Kidney (tissue), 14 donors: ENCODE data around the gene FRMD3. TPM values are rescaled to one million over a fixed set of nuclear protein-coding genes. Genes with fewer than 3 reads are reported as not detected.

Source experiments
- DNase-seq, 5 donors: peaks; one replicate each; pipeline ENCODE4 v3.0.0-alpha.2; 2013 to 2020
- FAIRE-seq: peaks from 2 replicates; lab custom pipeline; 2012; peaks lifted over from hg19 to GRCh38; lab: Jason Lieb, UNC
- H3K27ac ChIP-seq, 2 donors: one replicate each; pipeline ENCODE4 v1.7.0; 2013; ENCODE audit warnings: low read depth in 2 of 2, low read length in 2 of 2, inconsistent platforms in 1 of 2
- H3K27me3 ChIP-seq: one replicate; pipeline ENCODE4 v1.7.1; 2013; ENCODE audit warnings: low read length, inconsistent platforms; ENCODE audit not compliant: control insufficient read depth, insufficient read depth
- H3K36me3 ChIP-seq, 3 donors: one replicate each; pipeline versions ENCODE4 v1.7.0 to v1.7.1; 2013; ENCODE audit warnings: low read length in 3 of 3, control low read depth in 1 of 3, inconsistent platforms in 1 of 3; ENCODE audit not compliant: insufficient read depth in 3 of 3, control insufficient read depth in 2 of 3
- H3K4me1 ChIP-seq, 3 donors: one replicate each; pipeline versions ENCODE4 v1.7.0 to v1.7.1; 2013; ENCODE audit warnings: low read length in 3 of 3, inconsistent platforms in 1 of 3, low read depth in 1 of 3; ENCODE audit not compliant: control insufficient read depth in 2 of 3, insufficient read depth in 2 of 3
- H3K4me3 ChIP-seq, 3 donors: one replicate each; pipeline versions ENCODE4 v1.7.0 to v1.8.1; 2013; ENCODE audit warnings: low read length in 3 of 3, control low read depth in 1 of 3, inconsistent platforms in 1 of 3
- H3K9ac ChIP-seq, 3 donors: one replicate each; pipeline versions ENCODE4 v1.7.0 to v1.7.1; 2013; ENCODE audit warnings: low read length in 3 of 3, control low read depth in 1 of 3, inconsistent platforms in 1 of 3
- H3K9me3 ChIP-seq, 3 donors: one replicate each; pipeline versions ENCODE4 v1.7.0 to v1.7.1; 2013; ENCODE audit warnings: low read length in 3 of 3, control low read depth in 1 of 3, inconsistent platforms in 1 of 3; ENCODE audit not compliant: control insufficient read depth in 2 of 3, insufficient read depth in 1 of 3
- intact Hi-C: fragments of 100-400 bp; cut with DNase I; formaldehyde crosslinking; loops from one replicate; pipeline ENCODE4 v1.11.1; 2022
- polyA plus RNA-seq: library from polyadenylated mRNA; stranded (reverse); fragments of 350-450 nt; fragmentation: Illumina TruSeq; extraction: RNeasy Lipid Tissue Mini Kit (QIAGEN cat#74804); gene quantifications from one replicate; pipeline ENCODE4 v1.2.3, GENCODE V29; 2014; ENCODE audit warnings: low read depth, low replicate concordance; ENCODE audit not compliant: insufficient read depth
- total RNA-seq: library from RNA; stranded (reverse); fragmentation: NEBNext Ultra II Directional; extraction: Animal tissue kit (Norgen Biotek cat#: 25700); gene quantifications from one replicate; pipeline ENCODE4 v1.2.1, GENCODE V29; 2021
- TF ChIP-seq, protein P1 (sequence below): IDR thresholded peaks from 3 replicates; pipeline ENCODE4 v1.5.1; 2012; ENCODE audit warnings: mild to moderate bottlenecking, moderate library complexity, borderline replicate concordance; ENCODE audit not compliant: insufficient read depth; ENCODE audit errors: extremely low read depth
- donor health status: control.
- donor health status: control.
- donor health status: control.
- donor health status: control.
- donor health status: control.
- donor health status: DM: yes; HTN: yes; CAD: no.
- donor health status: Normal renal cell carcinoma (clear cell type).

Gene FRMD3
- total and polyA plus RNA-seq, 2 donors from 2014 or later: 9.9 to 11.0 TPM

DNA sequence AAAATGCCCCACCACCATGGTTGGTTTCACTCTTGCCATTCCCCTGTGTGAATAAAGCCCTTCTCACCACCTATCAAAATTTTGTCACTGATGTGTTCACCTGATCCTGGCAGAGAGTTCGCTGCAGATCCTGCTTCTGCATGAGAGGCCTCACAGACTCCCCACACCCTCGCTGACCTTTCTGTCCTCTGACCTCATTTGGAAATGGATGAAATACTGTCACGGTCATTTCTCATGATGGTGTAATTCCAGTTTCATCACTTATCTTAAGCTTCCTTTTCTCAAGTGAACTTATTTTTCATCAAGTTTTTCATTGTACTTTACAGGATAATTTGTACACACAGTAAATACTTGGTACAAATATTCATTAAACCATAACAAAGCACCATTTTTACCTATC lies 131.3 kb downstream of the FRMD3 start:
- intact Hi-C loops: no loop called here
- H3K9ac ChIP-seq: no peak overlapping the region
- TF ChIP-seq, protein P1, sequence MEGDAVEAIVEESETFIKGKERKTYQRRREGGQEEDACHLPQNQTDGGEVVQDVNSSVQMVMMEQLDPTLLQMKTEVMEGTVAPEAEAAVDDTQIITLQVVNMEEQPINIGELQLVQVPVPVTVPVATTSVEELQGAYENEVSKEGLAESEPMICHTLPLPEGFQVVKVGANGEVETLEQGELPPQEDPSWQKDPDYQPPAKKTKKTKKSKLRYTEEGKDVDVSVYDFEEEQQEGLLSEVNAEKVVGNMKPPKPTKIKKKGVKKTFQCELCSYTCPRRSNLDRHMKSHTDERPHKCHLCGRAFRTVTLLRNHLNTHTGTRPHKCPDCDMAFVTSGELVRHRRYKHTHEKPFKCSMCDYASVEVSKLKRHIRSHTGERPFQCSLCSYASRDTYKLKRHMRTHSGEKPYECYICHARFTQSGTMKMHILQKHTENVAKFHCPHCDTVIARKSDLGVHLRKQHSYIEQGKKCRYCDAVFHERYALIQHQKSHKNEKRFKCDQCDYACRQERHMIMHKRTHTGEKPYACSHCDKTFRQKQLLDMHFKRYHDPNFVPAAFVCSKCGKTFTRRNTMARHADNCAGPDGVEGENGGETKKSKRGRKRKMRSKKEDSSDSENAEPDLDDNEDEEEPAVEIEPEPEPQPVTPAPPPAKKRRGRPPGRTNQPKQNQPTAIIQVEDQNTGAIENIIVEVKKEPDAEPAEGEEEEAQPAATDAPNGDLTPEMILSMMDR: no peak
- no peak overlapping the region for H3K27ac ChIP-seq
- FAIRE-seq (no peak), DNase-seq (no peak)
- no peak overlapping the region for H3K4me3 ChIP-seq
- no peaks in the 10 kb centered on the region for H3K27me3 ChIP-seq
- H3K4me1 ChIP-seq: peaks cover 0 to 6% (median 0%) of the 10 kb centered on the region in 3 donors
- no peaks in the 10 kb centered on the region for H3K36me3 ChIP-seq
- no peaks in the 10 kb centered on the region for H3K9me3 ChIP-seq

DNA sequence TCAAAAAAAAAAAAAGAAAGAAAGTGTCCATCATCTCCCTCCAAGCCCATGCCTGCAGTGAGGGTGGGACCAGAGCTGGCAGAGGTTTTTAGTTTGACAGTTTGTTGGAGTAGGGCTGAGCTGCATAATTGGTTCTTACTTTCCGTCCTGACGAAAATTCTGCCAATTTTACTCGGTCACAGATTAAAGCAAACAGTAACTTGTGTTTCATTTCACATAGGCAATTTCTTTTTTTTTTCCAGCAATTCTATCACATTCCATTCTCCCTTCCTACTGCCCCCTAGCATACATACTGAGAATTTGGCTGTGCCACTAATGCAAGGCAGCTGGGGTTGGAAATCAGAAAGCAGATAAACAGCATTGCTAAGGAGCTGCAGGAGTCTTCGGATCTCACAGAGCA lies 132.4 kb downstream of the FRMD3 start:
- no peaks in the 10 kb centered on the region for H3K9me3 ChIP-seq
- TF ChIP-seq, protein P1: no peak
- H3K27me3 ChIP-seq: no peaks in the 10 kb centered on the region
- H3K4me3 ChIP-seq: no peak overlapping the region
- intact Hi-C loops: no loop called here
- FAIRE-seq: no peak
- H3K9ac ChIP-seq: no peak overlapping the region
- no peak overlapping the region for H3K27ac ChIP-seq
- no peaks in the 10 kb centered on the region for H3K36me3 ChIP-seq
- DNase-seq: peak in 1 of 5 donors; percentile 11
- H3K4me1 ChIP-seq: peaks cover 0 to 6% (median 5%) of the 10 kb centered on the region in 3 donors

GRCh38 chr9:83403527-83404238 lies 134.5 kb downstream of the FRMD3 start:
- H3K27ac ChIP-seq: peak overlapping the region in 1 of 2 donors; percentile 41
- no peak for FAIRE-seq
- TF ChIP-seq, protein P1: no peak

More at GRCh38 chr9:83403527-83404238, 134.5 kb downstream of the FRMD3 start:
- Histone ChIP-seq H3K27me3 (no peaks in the 10 kb centered on the region), H3K9me3 (no peaks in the 10 kb centered on the region), H3K36me3 (no peaks in the 10 kb centered on the region), H3K4me3 (no peak overlapping the region), H3K9ac (no peak overlapping the region), H3K4me1 (peaks cover 0 to 16% (median 9%) of the 10 kb centered on the region in 3 donors)
- DNase-seq: peak in 2 of 5 donors; percentile 17 to 23
- intact Hi-C loops: no loop called here
